Measurements from ENCODE around the gene TRIM71. TPM values are rescaled to one million over a fixed set of nuclear protein-coding genes. Genes with fewer than 3 reads are reported as not detected.

TRIM71 gene
- not detected in 2 replicates for total RNA-seq

GRCh38 chr3:32817558-32818228, at the start of gene TRIM71:
Gene TRIM71, plus strand, starts transcription at chr3:32817997. Its CDS starts 84 bp downstream, at chr3:32818081.

Other genes starting within 250 kb of the TRIM71 start
- 32.1 and 42.7 TPM in 2 replicates for gene DYNC1LI1, start 247.1 kb upstream of the TRIM71 start, total RNA-seq
- gene CNOT10, start 132.8 kb upstream of the TRIM71 start, total RNA-seq = 18.0 and 19.4 TPM in 2 replicates
- gene CCR4, start 133.6 kb downstream of the TRIM71 start, total RNA-seq = not detected in 2 replicates